HL-60 (cell line): ENCODE data around the gene SLC6A7.

Experiments
- DNase-seq, 2 experiments: peaks; one replicate each; pipeline ENCODE4 v3.0.0-alpha.2; 2010 to 2020; ENCODE audit warnings: low read depth in 1 of 2, low spot score in 1 of 2
- H3K27ac ChIP-seq: fragments of 250-450 bp; sonication (Bioruptor Pico); replicated peaks from 2 replicates; pipeline ENCODE4 v1.5.1; 2020; ENCODE audit warnings: mild to moderate bottlenecking, moderate library complexity
- H3K27me3 ChIP-seq: fragments of 250-450 bp; sonication (Bioruptor Pico); 2 replicates; pipeline ENCODE4 v1.5.1; 2021; ENCODE audit warnings: mild to moderate bottlenecking, moderate library complexity; ENCODE audit not compliant: insufficient read depth, poor library complexity, severe bottlenecking
- H3K4me3 ChIP-seq: replicated peaks from 2 replicates; pipeline ENCODE4 v1.5.1; 2011; ENCODE audit warnings: mild to moderate bottlenecking, control low read depth, low read length; ENCODE audit not compliant: insufficient read depth
- CTCF ChIP-seq: IDR thresholded peaks from one replicate; pipeline ENCODE4 v1.5.1; 2011; ENCODE audit warnings: low read length, control low read depth, inconsistent platforms; ENCODE audit not compliant: insufficient read depth
- GABPA ChIP-seq: IDR thresholded peaks from 2 replicates; pipeline ENCODE4 v1.6.1; 2012; ENCODE audit warnings: low read depth
- POLR2AphosphoS5 ChIP-seq: IDR thresholded peaks from 2 replicates; pipeline ENCODE4 v1.6.1; 2012; ENCODE audit warnings: low read depth
- REST ChIP-seq: IDR thresholded peaks from 2 replicates; pipeline ENCODE4 v1.6.1; 2012; ENCODE audit warnings: low read depth; ENCODE audit not compliant: insufficient replicate concordance
- SPI1 ChIP-seq: IDR thresholded peaks from 2 replicates; pipeline ENCODE4 v1.6.1; 2012; ENCODE audit warnings: low read depth, mild to moderate bottlenecking, borderline replicate concordance

The SLC6A7 gene

GRCh38 chr5:150147670-150148069 lies 42.2 kb upstream of the SLC6A7 start:
- no peak for TF ChIP-seq REST
- no peak for TF ChIP-seq SPI1
- TF ChIP-seq CTCF: no peak
- TF ChIP-seq POLR2AphosphoS5: no peak
- TF ChIP-seq GABPA: no peak
- H3K27me3 ChIP-seq: no peaks in the 10 kb centered on the region
- no peak overlapping the region for H3K27ac ChIP-seq
- no peak overlapping the region for H3K4me3 ChIP-seq
- no peak for DNase-seq

GRCh38 chr5:150148117-150148927 lies 41.5 kb upstream of the SLC6A7 start:
- Histone ChIP-seq H3K4me3 (no peak overlapping the region), H3K27me3 (no peaks in the 10 kb centered on the region), H3K27ac (no peak overlapping the region)
- TF ChIP-seq REST (no peak), CTCF (no peak), POLR2AphosphoS5 (no peak), SPI1 (no peak), GABPA (no peak)
- no peak for DNase-seq

GRCh38 chr5:150149618-150150017 lies 40.2 kb upstream of the SLC6A7 start:
- DNase-seq: no peak
- no peak overlapping the region for H3K27ac ChIP-seq
- H3K27me3 ChIP-seq: no peaks in the 10 kb centered on the region
- TF ChIP-seq SPI1 (no peak), CTCF (no peak), GABPA (no peak), POLR2AphosphoS5 (no peak), REST (no peak)
- no peak overlapping the region for H3K4me3 ChIP-seq
